Measurements from ENCODE around the gene ITPR3. TPM values are rescaled to one million over a fixed set of nuclear protein-coding genes. Genes with fewer than 3 reads are reported as not detected.
"Not testable (repeated sequence)": the region's sequence is repeated elsewhere in the genome, so short reads cannot be mapped to it uniquely, and the experiment has no call there.

ITPR3 gene
- total RNA-seq, 1 donor from 2014 or later = 6.4 TPM

DNA sequence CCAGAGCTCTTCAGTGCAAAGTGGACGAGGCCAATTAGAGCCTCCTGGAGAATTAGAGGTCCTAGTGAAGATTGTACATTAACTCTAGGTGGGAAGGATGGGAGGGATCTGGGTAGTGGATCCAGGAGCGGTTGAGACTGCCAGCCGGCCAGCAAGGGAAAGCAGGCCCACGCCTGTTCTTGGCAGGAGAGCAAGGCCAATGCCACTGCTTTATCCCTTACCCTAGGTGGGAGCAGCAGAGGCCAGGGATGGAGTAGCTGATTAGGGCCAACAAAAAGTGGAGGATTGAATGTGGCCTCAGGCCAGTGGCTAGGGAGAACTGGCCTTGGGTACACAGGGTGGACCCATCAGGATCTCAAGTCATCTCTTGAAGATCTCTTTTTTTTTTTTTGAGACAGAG is 3.7 kb downstream of the ITPR3 start:
- H3K27ac Mint-ChIP-seq = no peak overlapping the region

DNA sequence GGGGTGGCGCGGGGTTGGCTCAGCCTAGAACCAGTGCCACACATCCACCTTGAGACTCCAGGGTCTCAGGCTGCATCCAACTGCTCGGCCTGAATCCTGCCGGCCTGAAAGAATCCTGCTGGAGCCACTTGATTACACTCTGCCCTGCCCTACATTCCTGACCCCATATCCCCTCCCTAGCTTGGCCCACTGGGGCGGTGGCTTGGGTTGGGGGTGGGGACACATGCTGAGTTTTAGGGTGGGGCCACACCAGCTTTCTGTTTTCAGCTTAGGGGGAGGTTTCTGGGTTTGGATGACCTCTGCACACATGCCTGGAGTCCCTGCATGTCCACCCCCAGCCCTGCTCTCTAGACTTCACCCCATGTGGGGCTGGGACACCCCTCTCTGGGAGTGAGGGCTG is 6.8 kb downstream of the ITPR3 start:
- H3K4me1 Mint-ChIP-seq = peaks cover 1% of the 10 kb centered on the region
- H3K27me3 Mint-ChIP-seq (ENCODE audit: low read depth) = peaks cover 27% of the 10 kb centered on the region
- TF ChIP-seq, protein P1, sequence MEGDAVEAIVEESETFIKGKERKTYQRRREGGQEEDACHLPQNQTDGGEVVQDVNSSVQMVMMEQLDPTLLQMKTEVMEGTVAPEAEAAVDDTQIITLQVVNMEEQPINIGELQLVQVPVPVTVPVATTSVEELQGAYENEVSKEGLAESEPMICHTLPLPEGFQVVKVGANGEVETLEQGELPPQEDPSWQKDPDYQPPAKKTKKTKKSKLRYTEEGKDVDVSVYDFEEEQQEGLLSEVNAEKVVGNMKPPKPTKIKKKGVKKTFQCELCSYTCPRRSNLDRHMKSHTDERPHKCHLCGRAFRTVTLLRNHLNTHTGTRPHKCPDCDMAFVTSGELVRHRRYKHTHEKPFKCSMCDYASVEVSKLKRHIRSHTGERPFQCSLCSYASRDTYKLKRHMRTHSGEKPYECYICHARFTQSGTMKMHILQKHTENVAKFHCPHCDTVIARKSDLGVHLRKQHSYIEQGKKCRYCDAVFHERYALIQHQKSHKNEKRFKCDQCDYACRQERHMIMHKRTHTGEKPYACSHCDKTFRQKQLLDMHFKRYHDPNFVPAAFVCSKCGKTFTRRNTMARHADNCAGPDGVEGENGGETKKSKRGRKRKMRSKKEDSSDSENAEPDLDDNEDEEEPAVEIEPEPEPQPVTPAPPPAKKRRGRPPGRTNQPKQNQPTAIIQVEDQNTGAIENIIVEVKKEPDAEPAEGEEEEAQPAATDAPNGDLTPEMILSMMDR (IDR thresholded peaks at IDR 0.05; ENCODE audit: unreplicated experiment) = no peak
- no peak overlapping the region for H3K27ac Mint-ChIP-seq
- H3K4me3 Mint-ChIP-seq = no peak overlapping the region
- no peaks in the 10 kb centered on the region for H3K36me3 Mint-ChIP-seq
- no peak for DNase-seq (ENCODE audit: low spot score in 2 of 2, unreplicated experiment in 2 of 2)
- no peaks in the 10 kb centered on the region for H3K9me3 Mint-ChIP-seq

More for the DNA sequence above, 3.7 kb downstream of the ITPR3 start:
- TF ChIP-seq, protein P1 (IDR thresholded peaks at IDR 0.05; ENCODE audit: unreplicated experiment) = no peak
- no peaks in the 10 kb centered on the region for H3K9me3 Mint-ChIP-seq
- peaks cover 42% of the 10 kb centered on the region for H3K27me3 Mint-ChIP-seq (ENCODE audit: low read depth)
- no peaks in the 10 kb centered on the region for H3K36me3 Mint-ChIP-seq
- peaks cover 12% of the 10 kb centered on the region for H3K4me1 Mint-ChIP-seq
- H3K4me3 Mint-ChIP-seq = no peak overlapping the region
- DNase-seq (ENCODE audit: low spot score in 2 of 2, unreplicated experiment in 2 of 2) = no peak

- Mint-ChIP-seq H3K4me3 (no peak overlapping the region), H3K4me1 (peaks cover 4% of the 10 kb centered on the region), H3K27ac (no peak overlapping the region), H3K27me3 (ENCODE audit: low read depth) (peaks cover 26% of the 10 kb centered on the region), H3K36me3 (no peaks in the 10 kb centered on the region), H3K9me3 (no peaks in the 10 kb centered on the region)
- DNase-seq (ENCODE audit: low spot score in 2 of 2, unreplicated experiment in 2 of 2) = no peak
- TF ChIP-seq, protein P1 (IDR thresholded peaks at IDR 0.05; ENCODE audit: unreplicated experiment) = no peak
These were observed 7.4 kb downstream of the ITPR3 start for GRCh38 chr6:33628401-33628964.

- Mint-ChIP-seq H3K4me3 (no peak overlapping the region), H3K27ac (no peak overlapping the region)
These were observed 8.9 kb downstream of the ITPR3 start for GRCh38 chr6:33630014-33630413.

DNA sequence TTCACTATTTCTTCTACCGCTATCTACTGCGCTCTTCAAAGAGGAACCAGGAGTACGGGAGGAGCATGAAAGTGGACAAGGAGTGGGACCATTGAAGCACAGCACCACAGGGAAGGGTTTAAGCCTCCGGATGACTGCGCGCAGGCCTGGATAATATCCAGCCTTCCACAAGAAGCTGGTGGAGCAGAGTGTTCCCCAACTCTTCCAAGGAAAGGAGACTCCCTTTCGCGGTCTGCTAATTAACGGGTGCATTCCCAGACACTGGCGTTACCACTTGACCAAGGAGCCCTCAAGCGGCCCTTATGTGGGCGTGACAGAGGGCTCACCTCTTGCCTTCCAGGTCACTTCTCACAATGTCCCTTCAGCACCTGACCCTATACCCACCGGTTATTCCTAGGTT is 10.4 kb downstream of the ITPR3 start:
- not testable (repeated sequence) for DNase-seq (ENCODE audit: low spot score in 2 of 2, unreplicated experiment in 2 of 2); H3K9me3 Mint-ChIP-seq; H3K4me3 Mint-ChIP-seq; H3K36me3 Mint-ChIP-seq; H3K27ac Mint-ChIP-seq
- Mint-ChIP-seq H3K27me3 (ENCODE audit: low read depth) (peaks cover 37% of the 10 kb centered on the region), H3K4me1 (peaks cover 21% of the 10 kb centered on the region)

More at GRCh38 chr6:33630014-33630413, 8.9 kb downstream of the ITPR3 start:
- peaks cover 17% of the 10 kb centered on the region for H3K4me1 Mint-ChIP-seq
- peaks cover 25% of the 10 kb centered on the region for H3K27me3 Mint-ChIP-seq (ENCODE audit: low read depth)
- no peak for DNase-seq (ENCODE audit: low spot score in 2 of 2, unreplicated experiment in 2 of 2)
- H3K9me3 Mint-ChIP-seq = no peaks in the 10 kb centered on the region
- no peaks in the 10 kb centered on the region for H3K36me3 Mint-ChIP-seq
- TF ChIP-seq, protein P1 (IDR thresholded peaks at IDR 0.05; ENCODE audit: unreplicated experiment) = no peak

GRCh38 chr6:33631971-33632557 is 10.9 kb downstream of the ITPR3 start:
- Mint-ChIP-seq H3K4me3 (no peak overlapping the region), H3K27ac (no peak overlapping the region), H3K36me3 (no peaks in the 10 kb centered on the region), H3K9me3 (no peaks in the 10 kb centered on the region), H3K4me1 (peaks cover 21% of the 10 kb centered on the region), H3K27me3 (ENCODE audit: low read depth) (peaks cover 40% of the 10 kb centered on the region)
- no peak for DNase-seq (ENCODE audit: low spot score in 2 of 2, unreplicated experiment in 2 of 2)
- TF ChIP-seq, protein P1 (IDR thresholded peaks at IDR 0.05; ENCODE audit: unreplicated experiment) = no peak
